ENCODE results near the gene RAD9A. TPM values are rescaled to one million over a fixed set of nuclear protein-coding genes. Genes with fewer than 3 reads are reported as not detected.

RAD9A gene
- total RNA-seq, 1 donor from 2014 or later, result 28.9 TPM

DNA sequence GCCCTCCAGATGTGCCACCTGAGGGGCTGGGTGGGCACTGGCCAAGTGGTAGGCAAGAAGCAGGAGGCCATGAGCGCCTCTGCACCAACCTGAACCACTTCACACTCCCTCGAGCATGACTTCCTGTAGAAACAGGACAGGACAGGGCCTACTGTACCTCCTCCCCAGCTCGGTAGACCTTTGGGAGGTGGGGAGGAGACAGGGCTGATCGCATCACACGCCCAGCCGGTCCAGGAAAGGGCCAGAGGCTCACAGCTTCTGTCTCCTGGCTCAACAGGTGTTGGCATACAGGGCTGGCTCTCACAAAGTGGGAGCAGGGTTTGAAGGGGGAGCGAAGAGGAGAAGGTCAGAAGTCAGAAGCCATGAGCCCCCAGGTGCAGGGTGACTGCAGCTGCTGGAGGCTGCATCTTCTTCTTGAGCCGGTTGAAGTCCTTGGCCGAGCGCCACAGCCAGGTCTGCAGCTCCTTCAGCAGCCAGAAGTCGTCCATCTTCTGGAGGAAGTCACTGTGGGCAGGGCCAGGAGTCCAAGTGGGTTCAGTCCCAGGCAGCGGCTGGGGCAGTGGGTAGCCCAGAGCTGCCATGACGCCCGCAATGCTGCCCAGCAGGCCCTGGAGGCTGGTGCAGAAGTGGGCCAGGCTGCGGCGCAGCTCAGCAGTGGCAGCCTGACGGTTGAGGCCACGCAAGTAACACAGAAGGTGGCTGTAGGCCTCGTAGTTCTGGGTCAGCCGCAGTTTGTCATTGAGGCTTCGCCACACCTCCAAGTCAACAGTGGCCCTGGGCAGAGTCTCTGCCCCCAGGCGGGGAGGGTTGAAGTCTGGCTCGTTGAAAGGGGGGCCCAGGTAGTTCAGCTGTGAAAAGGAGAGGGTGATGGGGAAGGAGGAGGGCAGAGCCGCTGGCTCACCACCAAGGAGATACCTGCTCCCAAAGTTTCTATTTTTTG, 26.7 kb upstream of the RAD9A start:
- no peak overlapping the region for H3K27ac ChIP-seq

DNA sequence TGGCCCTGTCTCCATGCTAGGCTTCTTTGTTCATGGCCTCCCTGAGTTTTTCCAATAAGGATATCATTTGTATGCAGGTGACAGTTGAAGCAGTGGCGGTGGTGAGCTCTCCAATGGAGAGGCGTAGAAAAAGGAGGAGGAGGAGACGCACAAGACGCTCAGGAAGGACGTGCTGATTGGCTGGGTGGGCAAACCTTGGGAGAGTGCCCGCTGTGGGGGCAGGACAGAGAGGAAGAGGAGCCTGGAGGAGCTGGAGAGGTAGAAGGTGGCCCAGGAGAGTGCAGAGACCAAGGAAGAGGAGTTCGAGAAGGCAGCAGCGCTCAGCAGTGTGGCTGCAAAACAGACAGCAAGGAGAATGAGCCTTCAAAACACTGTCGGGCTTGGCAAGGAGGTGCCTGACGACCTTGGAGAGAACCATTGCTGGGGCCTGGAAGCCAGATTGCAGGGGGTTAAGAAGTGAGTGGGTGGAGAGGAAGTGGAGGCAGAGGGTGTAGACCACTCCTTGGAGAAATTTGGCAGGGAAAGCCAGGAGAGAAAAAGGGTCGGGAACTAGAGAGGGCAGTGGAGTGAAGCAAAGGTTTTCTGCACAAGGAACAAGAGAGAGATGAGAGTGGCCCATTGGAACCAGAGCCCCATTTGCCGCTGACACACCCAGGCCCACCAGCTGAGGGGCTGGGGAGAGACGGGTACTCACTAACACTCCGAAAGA, 25.9 kb upstream of the RAD9A start:
- no peak for DNase-seq
- Histone ChIP-seq H3K27me3 (ENCODE audit: low read depth) (no peaks in the 10 kb centered on the region), H3K4me1 (peaks cover 56% of the 10 kb centered on the region), H3K27ac (peak overlapping the region; percentile 38), H3K36me3 (peaks cover 12% of the 10 kb centered on the region), H3K4me3 (peak overlapping the region; percentile 8), H3K9me3 (no peaks in the 10 kb centered on the region)
- intact Hi-C loops (cut with DNase I), result no loop called here
- ATAC-seq, result no peak
- TF ChIP-seq, protein P1, sequence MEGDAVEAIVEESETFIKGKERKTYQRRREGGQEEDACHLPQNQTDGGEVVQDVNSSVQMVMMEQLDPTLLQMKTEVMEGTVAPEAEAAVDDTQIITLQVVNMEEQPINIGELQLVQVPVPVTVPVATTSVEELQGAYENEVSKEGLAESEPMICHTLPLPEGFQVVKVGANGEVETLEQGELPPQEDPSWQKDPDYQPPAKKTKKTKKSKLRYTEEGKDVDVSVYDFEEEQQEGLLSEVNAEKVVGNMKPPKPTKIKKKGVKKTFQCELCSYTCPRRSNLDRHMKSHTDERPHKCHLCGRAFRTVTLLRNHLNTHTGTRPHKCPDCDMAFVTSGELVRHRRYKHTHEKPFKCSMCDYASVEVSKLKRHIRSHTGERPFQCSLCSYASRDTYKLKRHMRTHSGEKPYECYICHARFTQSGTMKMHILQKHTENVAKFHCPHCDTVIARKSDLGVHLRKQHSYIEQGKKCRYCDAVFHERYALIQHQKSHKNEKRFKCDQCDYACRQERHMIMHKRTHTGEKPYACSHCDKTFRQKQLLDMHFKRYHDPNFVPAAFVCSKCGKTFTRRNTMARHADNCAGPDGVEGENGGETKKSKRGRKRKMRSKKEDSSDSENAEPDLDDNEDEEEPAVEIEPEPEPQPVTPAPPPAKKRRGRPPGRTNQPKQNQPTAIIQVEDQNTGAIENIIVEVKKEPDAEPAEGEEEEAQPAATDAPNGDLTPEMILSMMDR (IDR thresholded peaks at IDR 0.05), result no peak

More for the DNA sequence above, 26.7 kb upstream of the RAD9A start:
- Histone ChIP-seq H3K9me3 (no peaks in the 10 kb centered on the region), H3K4me3 (no peak overlapping the region), H3K36me3 (peaks cover 12% of the 10 kb centered on the region), H3K4me1 (peaks cover 47% of the 10 kb centered on the region), H3K27me3 (ENCODE audit: low read depth) (no peaks in the 10 kb centered on the region)
- intact Hi-C loops (cut with DNase I), result no loop called here
- DNase-seq (no peak), ATAC-seq (no peak)
- TF ChIP-seq, protein P1 (IDR thresholded peaks at IDR 0.05), result no peak

DNA sequence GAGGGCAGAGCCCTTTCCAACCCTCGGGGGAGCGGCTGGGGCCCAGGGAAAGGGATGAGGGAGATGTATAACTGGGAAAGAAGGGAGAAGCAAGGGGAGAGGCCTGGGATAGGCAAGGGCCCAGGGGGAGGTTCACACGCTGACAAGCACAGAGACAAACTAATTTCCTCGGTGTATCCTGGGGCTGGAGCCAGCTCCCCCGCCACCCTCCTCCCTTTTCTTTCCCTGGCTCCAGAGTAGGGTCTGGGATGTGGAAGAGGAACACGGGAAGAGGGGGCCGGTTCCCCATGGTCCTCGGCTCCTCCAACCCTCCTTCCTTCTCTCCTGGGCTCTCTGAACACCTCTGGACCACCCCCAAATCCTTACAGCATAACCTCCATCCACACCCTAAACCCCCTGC, 25.2 kb upstream of the RAD9A start:
- TF ChIP-seq, protein P1 (IDR thresholded peaks at IDR 0.05), result no peak
- DNase-seq, result no peak
- intact Hi-C loops (cut with DNase I), result no loop called here
- H3K27me3 ChIP-seq (ENCODE audit: low read depth), result no peaks in the 10 kb centered on the region
- peaks cover 62% of the 10 kb centered on the region for H3K4me1 ChIP-seq
- H3K36me3 ChIP-seq, result peaks cover 12% of the 10 kb centered on the region
- peak overlapping the region; percentile 38 for H3K27ac ChIP-seq
- H3K9me3 ChIP-seq, result no peaks in the 10 kb centered on the region
- no peak for ATAC-seq
- peak overlapping the region; percentile 8 for H3K4me3 ChIP-seq

DNA sequence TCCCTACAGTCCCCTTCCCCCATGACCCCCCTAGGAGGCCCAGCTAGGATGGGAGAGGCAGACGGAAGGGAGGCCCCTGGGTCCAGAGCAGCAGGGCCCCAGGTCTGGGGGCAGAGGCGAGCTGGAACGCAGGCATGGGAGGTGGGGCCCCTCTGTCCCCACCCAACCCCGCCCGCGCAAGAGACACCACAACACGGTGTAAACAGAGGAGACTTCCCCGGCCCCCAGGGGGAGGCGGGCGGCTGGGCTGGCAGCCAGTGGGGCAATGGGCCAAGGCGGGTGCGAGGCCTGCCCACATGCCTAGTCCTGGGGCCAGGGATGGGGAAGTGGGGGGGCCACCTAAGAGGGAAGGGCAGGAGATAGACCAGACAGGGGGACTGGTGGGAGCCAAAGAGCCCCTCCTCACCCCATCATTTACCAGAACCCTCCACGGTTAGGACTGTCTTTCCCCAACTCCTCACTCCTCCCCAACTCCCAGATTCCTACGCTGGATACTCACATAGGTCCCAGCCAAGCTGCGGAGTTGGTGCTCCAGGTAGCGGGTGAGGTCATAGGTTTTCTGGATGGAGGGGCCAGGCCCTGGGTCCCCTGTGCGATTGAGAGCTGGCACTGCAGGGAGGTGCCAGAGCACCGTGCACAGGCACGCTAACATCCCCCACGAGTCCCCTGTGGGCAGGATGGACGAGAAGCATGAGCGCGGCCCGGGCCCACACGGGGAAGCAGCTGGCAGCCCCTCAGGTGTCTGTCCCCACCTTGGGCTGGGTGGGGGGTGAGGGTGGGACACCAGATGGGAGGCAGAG, 24.6 kb upstream of the RAD9A start:
- H3K27me3 ChIP-seq (ENCODE audit: low read depth), result no peaks in the 10 kb centered on the region
- no peaks in the 10 kb centered on the region for H3K9me3 ChIP-seq
- peaks cover 68% of the 10 kb centered on the region for H3K4me1 ChIP-seq
- H3K36me3 ChIP-seq, result peaks cover 12% of the 10 kb centered on the region
- intact Hi-C loops (cut with DNase I), result no loop called here
- no peak for DNase-seq
- peak overlapping the region; percentile 38 for H3K27ac ChIP-seq
- H3K4me3 ChIP-seq, result peak overlapping the region; percentile 8
- peak; percentile 13 to 23 for ATAC-seq
- TF ChIP-seq, protein P1 (IDR thresholded peaks at IDR 0.05), result no peak

DNA sequence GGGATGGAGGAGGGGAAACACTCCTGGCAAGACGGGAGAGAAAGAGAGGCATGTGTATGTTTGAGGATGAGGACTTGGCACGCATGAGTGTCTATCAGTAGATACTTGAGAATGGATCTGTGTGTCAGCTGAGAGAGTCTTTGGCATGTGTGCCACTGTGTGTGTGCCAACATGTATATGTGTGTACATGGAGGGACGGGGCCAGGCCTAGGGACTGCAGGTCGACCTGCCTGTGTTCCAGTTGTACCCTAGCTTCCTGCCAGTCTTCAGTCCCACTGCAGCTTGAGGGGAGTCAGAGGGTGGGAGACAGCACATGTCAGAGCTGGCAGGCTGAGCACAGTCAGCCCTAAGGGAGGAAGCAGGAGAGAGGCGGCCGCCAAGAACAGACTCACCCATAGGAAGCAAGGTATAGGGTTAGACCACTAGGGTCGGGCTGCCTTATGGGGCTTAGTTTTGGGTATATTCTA, 24.0 kb upstream of the RAD9A start:
- no peak for DNase-seq
- peaks cover 70% of the 10 kb centered on the region for H3K4me1 ChIP-seq
- intact Hi-C loops (cut with DNase I), result no loop called here
- H3K27ac ChIP-seq, result no peak overlapping the region
- TF ChIP-seq, protein P1 (IDR thresholded peaks at IDR 0.05), result no peak
- no peak overlapping the region for H3K4me3 ChIP-seq
- ATAC-seq, result no peak
- no peaks in the 10 kb centered on the region for H3K27me3 ChIP-seq (ENCODE audit: low read depth)
- no peaks in the 10 kb centered on the region for H3K9me3 ChIP-seq
- peaks cover 12% of the 10 kb centered on the region for H3K36me3 ChIP-seq
